Measurements from ENCODE around the gene HEBP1.

The HEBP1 gene

DNA sequence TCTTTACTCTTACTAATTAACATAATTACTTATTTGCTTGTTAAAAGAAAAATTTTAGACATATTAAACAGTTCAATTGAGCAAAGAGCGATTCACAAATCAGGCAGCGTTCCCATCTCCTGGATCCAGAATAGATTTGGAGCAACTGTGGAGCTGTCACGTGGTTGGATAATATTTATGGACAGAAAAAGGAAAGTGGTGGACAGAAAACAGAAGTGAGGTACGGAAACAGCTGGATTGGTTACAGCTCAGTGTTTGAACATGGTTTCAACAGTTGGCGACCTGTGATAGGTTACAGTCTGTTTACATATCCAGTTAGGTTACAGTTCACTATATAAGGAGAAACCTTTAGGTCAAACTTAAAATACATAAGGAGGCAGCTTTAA, 24.5 kb upstream of the HEBP1 start:
- no peak for DNase-seq (ENCODE audit: low spot score)
- POLR2A ChIA-PET (ENCODE audit: low non-redundant PET), result no interaction called here
- no peak overlapping the region for H3K27ac ChIP-seq
- no peak for TF ChIP-seq CTCF (conservative IDR thresholded peaks at IDR 0.05; ENCODE audit: low read depth)
- CTCF ChIA-PET, result interaction anchor here (0.6 to 1.0 kb wide), 2 partner anchors 69 to 187 kb away, joined by 3 read pairs; no protein-coding TSS in a partner anchor

DNA sequence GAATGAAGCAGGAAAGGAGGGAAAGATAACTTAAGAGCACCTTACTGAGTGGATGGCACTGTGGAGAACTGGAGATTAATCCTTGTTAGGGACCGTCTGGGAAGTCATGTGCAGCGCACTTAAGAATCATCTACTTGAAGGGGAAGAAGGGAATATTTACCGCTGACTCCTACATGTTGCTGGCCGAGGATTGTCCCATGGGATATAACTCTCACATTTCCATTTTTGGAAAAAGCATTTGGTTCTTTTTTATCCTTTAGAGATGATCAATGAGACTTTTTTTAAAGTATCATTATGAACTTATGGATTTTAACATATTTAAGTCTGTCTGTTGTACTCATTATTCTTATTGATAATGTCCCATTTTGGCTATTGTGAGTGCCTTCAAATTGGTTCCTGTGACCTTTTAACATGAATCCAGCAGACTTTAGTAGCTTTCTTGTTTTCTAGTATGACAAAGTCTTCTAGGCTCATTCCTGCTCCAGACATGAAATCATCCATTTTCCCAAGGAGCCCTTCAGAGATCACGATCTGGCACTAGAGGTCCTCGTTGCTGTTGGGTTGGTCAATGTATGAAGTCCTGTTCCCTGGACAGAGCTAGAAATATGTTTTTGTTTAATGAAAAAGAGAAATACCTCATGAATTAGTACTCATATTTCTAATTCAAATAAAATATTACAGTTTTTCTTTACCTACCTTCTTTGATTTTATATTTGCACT, 23.9 kb upstream of the HEBP1 start:
- DNase-seq (ENCODE audit: low spot score), result no peak
- TF ChIP-seq CTCF (conservative IDR thresholded peaks at IDR 0.05; ENCODE audit: low read depth), result no peak
- H3K27ac ChIP-seq, result no peak overlapping the region
- CTCF ChIA-PET, result interaction anchor here (0.6 to 1.0 kb wide), 3 partner anchors 66 to 188 kb away, joined by 3 read pairs; no protein-coding TSS in a partner anchor
- POLR2A ChIA-PET (ENCODE audit: low non-redundant PET), result interaction anchor here (0.6 kb wide), 1 partner anchor 1186 kb away, joined by 3 read pairs; no protein-coding TSS in a partner anchor

GRCh38 chr12:13022851-13023271, 22.8 kb upstream of the HEBP1 start:
- no peak for TF ChIP-seq CTCF (conservative IDR thresholded peaks at IDR 0.05; ENCODE audit: low read depth)
- DNase-seq (ENCODE audit: low spot score), result no peak
- POLR2A ChIA-PET (ENCODE audit: low non-redundant PET), result no interaction called here
- H3K27ac ChIP-seq, result no peak overlapping the region
- CTCF ChIA-PET, result no interaction called here

GRCh38 chr12:13011098-13011497, 11.0 kb upstream of the HEBP1 start:
- no peak for TF ChIP-seq CTCF (conservative IDR thresholded peaks at IDR 0.05; ENCODE audit: low read depth)
- DNase-seq (ENCODE audit: low spot score), result no peak
- ChIA-PET CTCF (no interaction called here), POLR2A (ENCODE audit: low non-redundant PET) (no interaction called here)
- no peak overlapping the region for H3K27ac ChIP-seq

DNA sequence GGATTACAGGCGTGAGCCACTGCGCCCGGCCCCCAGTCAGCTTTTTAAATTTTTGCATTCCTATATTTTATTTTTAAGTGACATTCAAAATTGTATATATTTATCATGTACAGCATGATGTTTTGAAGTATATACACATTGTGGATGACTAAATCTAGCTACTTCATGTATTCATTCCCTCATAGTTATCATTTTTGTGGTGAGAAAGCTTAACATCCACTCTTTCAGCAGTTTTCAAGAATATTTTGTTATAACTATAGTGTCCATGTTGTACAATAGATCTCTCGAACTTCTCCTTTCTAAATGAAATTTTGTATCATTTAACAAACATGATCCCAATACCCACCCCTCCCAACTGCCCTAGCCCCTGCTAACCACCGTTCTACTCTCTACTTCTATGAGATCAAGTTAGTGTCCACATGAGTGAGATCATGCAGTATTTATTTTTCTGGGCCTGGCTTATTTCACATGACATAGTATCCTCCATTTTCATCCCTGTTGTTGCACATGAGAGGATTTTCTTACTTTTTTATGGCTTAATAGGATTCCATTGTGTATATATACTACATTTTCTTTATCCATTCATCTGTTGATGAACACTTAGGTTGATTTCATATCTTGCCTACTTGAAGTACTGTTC, 8.8 kb upstream of the HEBP1 start:
- ChIA-PET CTCF (no interaction called here), POLR2A (ENCODE audit: low non-redundant PET) (no interaction called here)
- no peak for DNase-seq (ENCODE audit: low spot score)
- no peak for TF ChIP-seq CTCF (conservative IDR thresholded peaks at IDR 0.05; ENCODE audit: low read depth)
- H3K27ac ChIP-seq, result no peak overlapping the region

DNA sequence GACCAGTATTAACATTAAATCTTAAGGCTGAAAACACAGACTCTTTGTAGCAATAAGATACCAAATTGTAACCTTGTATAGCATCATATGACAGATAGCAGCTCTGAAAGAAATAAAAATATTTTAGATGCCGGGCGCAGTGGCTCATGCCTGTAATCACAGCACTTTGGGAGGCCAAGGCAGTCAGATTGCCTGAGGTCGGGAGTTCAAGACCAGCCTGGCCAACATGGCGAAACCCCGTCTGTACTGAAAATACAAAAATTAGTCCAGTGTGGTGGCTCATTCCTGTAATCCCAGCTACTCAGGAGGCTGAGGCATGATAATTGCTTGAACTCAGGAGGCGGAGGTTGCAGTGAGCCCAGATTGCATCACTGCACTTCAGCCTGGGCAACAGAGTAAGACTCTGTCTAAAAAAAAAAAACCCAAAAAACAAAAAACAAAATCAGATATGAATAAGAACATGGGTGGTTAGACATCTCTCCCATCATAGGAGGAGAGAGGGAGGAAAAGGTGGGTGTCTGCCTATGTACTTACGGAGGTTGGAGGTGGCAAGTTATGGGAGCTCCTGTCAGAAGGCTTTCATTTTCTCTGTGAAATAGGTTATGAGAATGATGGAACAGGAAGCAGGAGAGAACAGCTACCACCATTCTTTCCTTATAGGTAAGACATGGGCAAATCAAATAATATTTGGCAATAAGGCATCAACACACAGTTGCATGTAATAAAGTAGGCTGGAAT, 7.6 kb upstream of the HEBP1 start:
- no peak for DNase-seq (ENCODE audit: low spot score)
- H3K27ac ChIP-seq, result no peak overlapping the region
- ChIA-PET POLR2A (ENCODE audit: low non-redundant PET) (interaction anchor here (0.6 kb wide), 1 partner anchor 291 kb away, joined by 3 read pairs; no protein-coding TSS in a partner anchor), CTCF (no interaction called here)
- no peak for TF ChIP-seq CTCF (conservative IDR thresholded peaks at IDR 0.05; ENCODE audit: low read depth)

Measured in RWPE1 (cell line).